PC-9 (cell line): ENCODE measurements around the gene NME7.

Experiments
- CTCF ChIP-seq: fragments of 200-600 bp; sonication (generic); conservative IDR thresholded peaks from 2 replicates; pipeline ENCODE4 v1.6.1; 2017; ENCODE audit warnings: mixed run types, antibody characterized with exemption, mild to moderate bottlenecking, moderate library complexity
- EZH2 ChIP-seq: fragments of 200-600 bp; sonication (generic); IDR thresholded peaks from 2 replicates; pipeline ENCODE4 v1.8.0; 2017; ENCODE audit warnings: antibody characterized with exemption, low read depth

DNA sequence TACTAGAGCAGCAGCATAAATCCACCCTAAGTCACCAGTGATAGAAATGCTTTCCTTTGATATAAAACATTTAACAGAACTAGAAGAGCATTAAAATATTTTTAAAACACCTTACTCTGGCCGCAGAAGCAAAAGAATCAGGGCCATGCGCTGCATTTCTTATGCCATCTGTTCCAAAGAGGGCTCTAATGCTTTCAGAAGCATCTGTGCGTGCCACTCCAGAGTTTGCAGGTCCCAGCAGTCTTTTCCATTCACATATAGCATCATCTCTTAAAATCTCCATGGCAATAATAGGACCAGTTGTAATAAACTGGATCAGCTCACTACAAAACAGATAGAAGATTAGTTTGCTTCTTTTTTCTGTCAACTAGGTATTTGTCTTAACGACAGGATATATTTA is 69.2 kb downstream of the NME7 start:
- TF ChIP-seq CTCF, result no peak
- no peak for TF ChIP-seq EZH2
